WERI-Rb-1 (cell line): ENCODE measurements around the gene NR6A1.

Experiments used
- DNase-seq: peaks from one replicate; pipeline ENCODE4 v3.0.0-alpha.2; 2020
- H3K27ac ChIP-seq: fragments of 250-450 bp; sonication (Bioruptor Pico); 2 replicates; pipeline ENCODE4 v1.5.1; 2020; ENCODE audit warnings: mild to moderate bottlenecking, moderate library complexity
- H3K27me3 ChIP-seq: fragments of 250-450 bp; sonication (Bioruptor Pico); 2 replicates; pipeline ENCODE4 v1.5.1; 2021; ENCODE audit warnings: mild to moderate bottlenecking, low read depth, moderate library complexity; ENCODE audit not compliant: insufficient read depth, severe bottlenecking
- H3K36me3 ChIP-seq: fragments of 250-450 bp; sonication (Bioruptor Pico); 2 replicates; pipeline ENCODE4 v1.5.1; 2020; ENCODE audit warnings: mild to moderate bottlenecking, moderate library complexity
- H3K4me3 ChIP-seq: 2 replicates; pipeline ENCODE4 v1.5.1; 2011; ENCODE audit warnings: low read depth, mild to moderate bottlenecking, control low read depth, low read length
- H3K9me3 ChIP-seq: fragments of 250-450 bp; sonication (Bioruptor Pico); 2 replicates; pipeline ENCODE4 v1.5.1; 2021; ENCODE audit warnings: mild to moderate bottlenecking, moderate library complexity; ENCODE audit not compliant: severe bottlenecking
- TF ChIP-seq, protein P1 (sequence below): IDR thresholded peaks from 2 replicates; pipeline ENCODE4 v1.5.1; 2011; ENCODE audit warnings: low read depth, mild to moderate bottlenecking, control low read depth, inconsistent platforms, low read length

Gene NR6A1

DNA sequence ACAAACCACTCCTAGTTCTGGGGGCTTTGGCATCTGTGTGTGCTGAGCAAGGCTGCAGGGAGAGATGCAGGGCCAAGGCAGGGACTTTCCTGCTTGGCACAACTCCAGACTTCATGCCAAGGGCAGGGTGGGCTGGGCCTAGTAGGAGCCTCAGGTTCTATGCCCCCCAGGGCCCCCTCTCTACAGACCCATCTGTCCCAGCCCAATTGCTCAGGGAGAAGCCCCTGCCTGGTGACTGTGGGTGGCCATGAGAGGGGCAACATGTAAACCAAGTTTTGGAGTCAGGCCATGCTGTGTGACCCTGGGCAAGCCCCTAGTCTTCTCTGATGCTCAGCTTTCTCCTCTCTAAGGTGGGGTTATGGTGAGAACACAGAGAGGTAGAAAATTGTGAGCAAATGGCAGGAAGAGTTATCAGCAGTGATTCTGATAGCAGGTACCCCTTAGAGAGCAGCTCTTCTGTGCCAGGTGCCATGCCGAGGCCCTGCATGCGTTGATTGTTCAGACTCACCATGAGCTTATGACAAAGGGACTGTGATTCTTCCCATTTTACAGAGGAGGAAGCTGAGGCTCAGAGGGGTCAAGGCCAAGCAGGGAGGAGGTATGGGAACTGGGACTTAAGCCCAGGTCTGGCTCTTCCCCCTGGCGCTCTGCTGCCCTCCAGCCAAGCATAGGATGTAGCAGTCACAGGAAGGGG lies 11.0 kb upstream of the NR6A1 start:
- TF ChIP-seq, protein P1, sequence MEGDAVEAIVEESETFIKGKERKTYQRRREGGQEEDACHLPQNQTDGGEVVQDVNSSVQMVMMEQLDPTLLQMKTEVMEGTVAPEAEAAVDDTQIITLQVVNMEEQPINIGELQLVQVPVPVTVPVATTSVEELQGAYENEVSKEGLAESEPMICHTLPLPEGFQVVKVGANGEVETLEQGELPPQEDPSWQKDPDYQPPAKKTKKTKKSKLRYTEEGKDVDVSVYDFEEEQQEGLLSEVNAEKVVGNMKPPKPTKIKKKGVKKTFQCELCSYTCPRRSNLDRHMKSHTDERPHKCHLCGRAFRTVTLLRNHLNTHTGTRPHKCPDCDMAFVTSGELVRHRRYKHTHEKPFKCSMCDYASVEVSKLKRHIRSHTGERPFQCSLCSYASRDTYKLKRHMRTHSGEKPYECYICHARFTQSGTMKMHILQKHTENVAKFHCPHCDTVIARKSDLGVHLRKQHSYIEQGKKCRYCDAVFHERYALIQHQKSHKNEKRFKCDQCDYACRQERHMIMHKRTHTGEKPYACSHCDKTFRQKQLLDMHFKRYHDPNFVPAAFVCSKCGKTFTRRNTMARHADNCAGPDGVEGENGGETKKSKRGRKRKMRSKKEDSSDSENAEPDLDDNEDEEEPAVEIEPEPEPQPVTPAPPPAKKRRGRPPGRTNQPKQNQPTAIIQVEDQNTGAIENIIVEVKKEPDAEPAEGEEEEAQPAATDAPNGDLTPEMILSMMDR, result no peak
- no peak overlapping the region for H3K27ac ChIP-seq
- peaks cover 3% of the 10 kb centered on the region for H3K36me3 ChIP-seq
- peak; percentile 9 for DNase-seq
- H3K27me3 ChIP-seq, result no peaks in the 10 kb centered on the region
- no peaks in the 10 kb centered on the region for H3K9me3 ChIP-seq
- H3K4me3 ChIP-seq, result no peak overlapping the region

DNA sequence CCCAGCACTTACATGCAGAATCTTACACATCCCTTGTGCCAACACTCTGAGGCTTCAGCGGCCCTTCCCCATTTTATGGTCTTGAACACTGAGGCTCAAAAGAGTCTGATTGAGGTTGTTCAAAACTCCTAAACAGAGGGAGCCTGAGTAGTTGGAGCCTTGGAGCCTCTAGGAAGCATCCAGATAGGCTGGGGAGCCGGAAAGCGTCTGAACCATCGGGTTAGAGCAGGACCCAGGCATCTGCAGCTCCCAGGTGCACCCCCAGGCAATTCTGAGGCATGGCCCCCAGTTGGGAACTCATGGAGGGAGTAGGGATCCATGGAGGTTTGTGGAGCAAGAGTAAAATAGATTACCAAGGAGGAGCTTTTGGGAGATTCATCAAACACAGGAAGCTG lies 9.6 kb upstream of the NR6A1 start:
- H3K27me3 ChIP-seq, result no peaks in the 10 kb centered on the region
- no peaks in the 10 kb centered on the region for H3K9me3 ChIP-seq
- H3K36me3 ChIP-seq, result no peaks in the 10 kb centered on the region; the same call in none of the 2 replicates
- TF ChIP-seq, protein P1, result no peak
- no peak overlapping the region for H3K4me3 ChIP-seq
- no peak overlapping the region for H3K27ac ChIP-seq
- peak; percentile 3 for DNase-seq

DNA sequence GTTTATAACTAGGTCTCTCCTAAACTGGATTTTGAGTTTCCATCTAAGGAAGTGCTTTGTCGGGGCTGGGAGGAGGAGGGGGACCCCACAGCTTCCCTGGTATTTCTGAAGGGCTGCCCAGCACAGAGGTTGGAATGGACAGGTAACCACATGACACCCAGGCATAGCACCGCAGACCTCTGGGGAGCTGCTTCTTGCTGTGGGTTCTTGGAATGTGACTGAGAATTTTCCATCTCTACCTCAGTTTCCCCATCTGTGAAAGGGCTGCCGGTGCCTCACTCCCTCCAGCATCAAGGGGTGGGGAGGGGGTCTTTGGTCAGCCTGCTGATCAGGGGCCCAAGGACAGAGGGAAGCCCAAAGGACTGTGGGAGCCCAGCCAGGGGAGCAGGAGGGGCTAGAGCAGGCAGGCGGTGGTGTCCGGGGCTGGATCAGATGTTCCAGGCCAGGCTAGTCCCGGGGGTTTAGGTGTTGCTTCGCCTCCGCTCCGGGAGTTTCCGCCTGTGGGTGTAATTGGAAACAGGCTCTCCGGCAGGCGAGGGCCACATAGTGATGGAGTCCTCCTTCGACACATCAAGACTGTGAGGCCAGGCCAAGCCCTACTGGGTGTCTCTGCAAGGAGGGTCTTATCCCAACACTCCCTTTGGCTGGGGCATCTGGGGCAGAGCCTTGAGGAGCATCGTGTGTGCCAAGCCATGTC lies 9.1 kb upstream of the NR6A1 start:
- no peaks in the 10 kb centered on the region for H3K27me3 ChIP-seq
- TF ChIP-seq, protein P1, result no peak
- DNase-seq, result peak; percentile 12

DNA sequence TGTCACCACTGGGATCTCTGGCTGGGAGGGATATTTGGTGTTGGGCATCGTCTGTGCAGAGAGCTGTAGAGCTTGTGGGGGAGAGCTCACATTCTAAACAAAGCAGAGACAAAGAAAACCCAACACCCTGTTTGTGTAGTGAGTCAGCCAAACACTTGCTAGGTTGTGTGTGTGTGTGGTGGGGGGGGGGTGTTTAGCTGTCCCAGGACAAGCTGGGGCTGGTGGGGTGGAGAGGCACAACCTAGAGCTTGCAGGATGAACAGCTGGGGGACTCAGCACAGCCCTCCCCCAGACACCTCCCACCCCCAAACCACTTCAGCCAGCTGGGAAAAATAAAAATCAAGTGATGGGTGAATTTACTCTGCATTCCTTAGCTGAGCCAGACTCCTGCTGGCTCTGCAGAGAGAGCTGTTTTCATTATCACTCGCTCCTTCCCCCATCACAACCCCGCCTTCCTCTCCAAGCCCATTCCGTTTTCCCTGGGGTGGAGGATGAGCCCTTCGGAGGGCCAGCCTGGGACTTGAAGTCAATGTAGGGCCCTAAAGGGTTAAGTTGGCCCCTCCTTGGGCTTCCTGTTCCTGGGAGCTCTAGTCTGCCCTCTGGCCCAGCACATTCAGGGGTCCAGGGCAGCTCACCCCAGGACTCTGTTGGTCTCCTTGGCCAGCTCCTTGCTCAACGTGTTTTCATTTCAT lies 8.4 kb upstream of the NR6A1 start:
- TF ChIP-seq, protein P1, result no peak
- no peak overlapping the region for H3K27ac ChIP-seq
- H3K9me3 ChIP-seq, result no peaks in the 10 kb centered on the region
- no peaks in the 10 kb centered on the region; the same call in 1 of the 2 replicates for H3K36me3 ChIP-seq
- no peak overlapping the region for H3K4me3 ChIP-seq
- DNase-seq, result peak; percentile 6
- H3K27me3 ChIP-seq, result no peaks in the 10 kb centered on the region

More for the DNA sequence above, 9.1 kb upstream of the NR6A1 start:
- no peak overlapping the region for H3K27ac ChIP-seq
- H3K36me3 ChIP-seq, result no peaks in the 10 kb centered on the region; the same call in 1 of the 2 replicates
- H3K9me3 ChIP-seq, result no peaks in the 10 kb centered on the region
- H3K4me3 ChIP-seq, result no peak overlapping the region

DNA sequence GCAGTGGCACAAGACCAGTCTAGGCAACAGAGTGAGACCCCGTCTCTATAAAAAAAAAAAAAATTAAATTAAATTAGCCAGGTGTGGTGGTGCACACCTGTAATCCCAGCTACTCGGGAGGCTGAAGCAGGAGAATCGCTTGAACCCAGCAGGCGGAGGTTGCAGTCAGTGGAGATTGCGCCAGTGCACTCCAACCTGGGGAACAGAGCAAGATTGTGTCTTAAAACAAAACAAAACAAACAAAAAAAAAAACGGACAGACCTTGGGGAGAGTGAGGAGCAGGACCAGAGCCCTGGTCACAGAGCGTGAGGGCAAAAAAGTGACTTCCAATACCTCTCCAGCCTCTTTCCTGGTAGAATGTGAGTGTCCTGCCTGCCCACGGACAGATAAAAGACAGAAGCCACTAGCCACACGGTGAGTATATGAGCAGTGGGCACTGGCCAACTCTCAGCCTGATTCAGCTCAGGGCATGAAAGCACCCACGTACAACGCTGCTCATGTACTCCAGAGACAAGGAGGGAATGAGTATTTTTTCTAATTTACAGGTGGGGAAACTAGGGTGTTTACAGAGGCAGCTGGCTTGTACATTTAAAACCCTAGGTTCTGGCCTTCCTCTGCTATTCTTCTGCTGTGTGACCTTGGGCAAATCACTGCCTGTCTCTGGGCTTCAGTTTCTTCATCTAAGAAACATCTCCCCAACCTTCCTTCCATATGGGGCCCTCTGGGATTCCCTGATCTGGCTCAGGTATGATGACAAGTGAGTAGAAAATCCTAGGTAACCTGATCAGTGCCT lies 7.7 kb upstream of the NR6A1 start:
- no peaks in the 10 kb centered on the region; the same call in 1 of the 2 replicates for H3K36me3 ChIP-seq
- H3K27ac ChIP-seq, result no peak overlapping the region
- TF ChIP-seq, protein P1, result no peak
- H3K27me3 ChIP-seq, result no peaks in the 10 kb centered on the region
- peak; percentile 3 for DNase-seq
- no peak overlapping the region for H3K4me3 ChIP-seq
- no peaks in the 10 kb centered on the region for H3K9me3 ChIP-seq
